ENCODE results near the gene KLHL18.
"Not testable (repeated sequence)": the region's sequence is repeated elsewhere in the genome, so short reads cannot be mapped to it uniquely, and the experiment has no call there.

The KLHL18 gene

DNA sequence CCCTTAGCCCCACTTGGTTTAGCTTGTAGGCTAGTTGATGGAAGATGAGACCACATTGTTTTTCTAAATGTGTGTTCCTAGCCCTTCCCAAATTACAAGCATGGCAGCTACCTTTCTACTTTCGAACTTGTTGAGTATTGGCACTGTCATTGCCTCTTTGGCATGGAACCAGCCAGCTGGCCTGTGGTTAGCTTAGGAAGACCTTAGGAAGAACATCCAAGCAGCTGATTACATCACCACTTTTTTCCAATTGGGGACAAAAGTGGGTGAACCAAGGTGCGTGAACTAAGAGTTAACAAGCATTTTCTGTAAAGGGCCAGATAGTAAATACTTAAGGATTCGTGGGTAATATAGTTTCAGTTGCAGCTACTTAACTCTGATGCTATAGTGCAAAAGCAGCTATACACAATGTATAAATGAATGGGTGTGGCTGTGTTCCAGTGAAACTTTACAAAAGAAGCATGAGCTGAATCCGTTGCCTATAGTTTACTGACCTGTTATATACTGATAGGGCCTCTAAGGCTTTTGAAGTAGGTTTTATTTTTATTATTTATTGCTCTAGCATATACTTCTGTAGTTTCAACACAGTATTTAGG lies 8.5 kb downstream of the KLHL18 start:
- ATAC-seq (replicated peaks) (peak; percentile 52 to 61), DNase-seq (no peak)
- Mint-ChIP-seq H3K27me3 (no peaks in the 10 kb centered on the region), H3K9me3 (no peaks in the 10 kb centered on the region), H3K4me1 (peaks cover 48 to 76% of the 10 kb centered on the region in 2 donors), H3K36me3 (peaks cover 24 to 66% of the 10 kb centered on the region in 2 donors), H3K4me3 (no peak overlapping the region), H3K27ac (no peak overlapping the region)

- Mint-ChIP-seq H3K27ac (peak overlapping the region; percentile 82), H3K36me3 (peaks cover 23 to 64% of the 10 kb centered on the region in 2 donors), H3K4me1 (peaks cover 48 to 76% of the 10 kb centered on the region in 2 donors), H3K4me3 (peak overlapping the region in 1 of 2 donors; percentile 41)
- peak; percentile 80 to 81 for ATAC-seq (replicated peaks)
- H3K27me3 Mint-ChIP-seq, H3K9me3 Mint-ChIP-seq: not testable (repeated sequence)
- peak; percentile 2 for DNase-seq
Measured at GRCh38 chr3:47291754-47292420, 9.1 kb downstream of the KLHL18 start.

- no peak for DNase-seq
- Mint-ChIP-seq H3K27ac (no peak overlapping the region), H3K9me3 (no peaks in the 10 kb centered on the region), H3K4me1 (peaks cover 53 to 87% of the 10 kb centered on the region in 2 donors), H3K27me3 (no peaks in the 10 kb centered on the region), H3K36me3 (peaks cover 21 to 64% of the 10 kb centered on the region in 2 donors), H3K4me3 (no peak overlapping the region)
- no peak for ATAC-seq (replicated peaks)
Measured at GRCh38 chr3:47293822-47294221, 11.1 kb downstream of the KLHL18 start.

DNA sequence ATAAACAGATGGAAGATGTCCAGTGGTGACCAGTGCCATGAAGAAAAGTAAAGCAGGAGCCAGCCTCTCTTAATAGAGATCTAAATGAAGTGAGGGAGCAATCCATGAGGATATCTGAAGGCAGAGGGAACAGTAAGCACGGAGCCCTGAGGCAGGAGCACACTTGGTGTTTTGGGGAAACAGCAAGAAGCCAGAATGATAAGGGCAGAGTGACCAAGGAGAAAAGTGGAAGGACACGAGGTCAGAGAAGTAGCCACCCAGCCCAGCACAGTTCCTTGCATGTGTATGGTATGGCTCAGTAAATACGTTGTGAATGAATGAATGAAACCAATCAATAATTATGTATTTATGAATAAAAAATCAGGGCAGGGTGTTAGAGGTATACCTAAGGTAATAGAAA lies 11.6 kb downstream of the KLHL18 start:
- peaks cover 50 to 85% of the 10 kb centered on the region in 2 donors for H3K4me1 Mint-ChIP-seq
- DNase-seq (no peak), ATAC-seq (replicated peaks) (no peak)
- H3K9me3 Mint-ChIP-seq: no peaks in the 10 kb centered on the region
- H3K27me3 Mint-ChIP-seq: no peaks in the 10 kb centered on the region
- H3K4me3 Mint-ChIP-seq: no peak overlapping the region
- peak overlapping the region; percentile 52 for H3K27ac Mint-ChIP-seq
- peaks cover 16 to 59% of the 10 kb centered on the region in 2 donors for H3K36me3 Mint-ChIP-seq

DNA sequence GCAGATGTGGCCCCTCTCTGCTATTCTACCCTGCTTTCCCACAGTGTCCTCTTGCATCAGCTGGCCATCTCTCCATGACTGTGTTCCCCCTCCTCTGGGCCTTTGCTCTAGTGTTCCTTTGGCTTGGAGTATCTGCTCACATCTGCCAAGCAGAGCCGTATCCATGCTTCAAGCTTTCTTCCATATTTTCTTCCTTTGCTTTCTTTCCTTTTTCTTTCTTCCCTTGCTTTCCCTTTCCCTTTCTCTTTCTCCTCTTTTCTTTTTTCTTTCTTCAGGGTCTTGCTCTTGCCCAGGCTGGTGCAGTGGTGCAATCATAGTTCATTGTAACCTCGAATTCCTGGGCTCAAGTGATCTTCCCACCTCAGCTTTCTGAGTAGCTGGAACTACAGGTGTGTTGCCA lies 12.6 kb downstream of the KLHL18 start:
- ATAC-seq (replicated peaks): no peak
- Mint-ChIP-seq H3K4me1 (peaks cover 48 to 82% of the 10 kb centered on the region in 2 donors), H3K4me3 (no peak overlapping the region)

GRCh38 chr3:47295976-47296375 lies 13.2 kb downstream of the KLHL18 start:
- peaks cover 41 to 76% of the 10 kb centered on the region in 2 donors for H3K4me1 Mint-ChIP-seq
- DNase-seq (no peak), ATAC-seq (replicated peaks) (no peak)
- peak overlapping the region; percentile 52 for H3K27ac Mint-ChIP-seq
- H3K4me3 Mint-ChIP-seq: no peak overlapping the region
- H3K36me3 Mint-ChIP-seq: peaks cover 17 to 55% of the 10 kb centered on the region in 2 donors
- H3K9me3 Mint-ChIP-seq: no peaks in the 10 kb centered on the region
- no peaks in the 10 kb centered on the region for H3K27me3 Mint-ChIP-seq

More for the DNA sequence above, 12.6 kb downstream of the KLHL18 start:
- no peaks in the 10 kb centered on the region for H3K9me3 Mint-ChIP-seq
- peak overlapping the region; percentile 1 for H3K27ac Mint-ChIP-seq
- no peak for DNase-seq
- H3K36me3 Mint-ChIP-seq: peaks cover 17 to 58% of the 10 kb centered on the region in 2 donors
- no peaks in the 10 kb centered on the region for H3K27me3 Mint-ChIP-seq

GRCh38 chr3:47296562-47297302 lies 14.0 kb downstream of the KLHL18 start:
- peaks cover 23 to 59% of the 10 kb centered on the region in 2 donors for H3K36me3 Mint-ChIP-seq
- H3K4me1 Mint-ChIP-seq: peaks cover 38 to 69% of the 10 kb centered on the region in 2 donors
- no peak overlapping the region for H3K4me3 Mint-ChIP-seq
- no peaks in the 10 kb centered on the region for H3K9me3 Mint-ChIP-seq
- H3K27ac Mint-ChIP-seq: peak overlapping the region; percentile 70
- no peaks in the 10 kb centered on the region for H3K27me3 Mint-ChIP-seq
- ATAC-seq (replicated peaks): no peak
- DNase-seq: no peak

DNA sequence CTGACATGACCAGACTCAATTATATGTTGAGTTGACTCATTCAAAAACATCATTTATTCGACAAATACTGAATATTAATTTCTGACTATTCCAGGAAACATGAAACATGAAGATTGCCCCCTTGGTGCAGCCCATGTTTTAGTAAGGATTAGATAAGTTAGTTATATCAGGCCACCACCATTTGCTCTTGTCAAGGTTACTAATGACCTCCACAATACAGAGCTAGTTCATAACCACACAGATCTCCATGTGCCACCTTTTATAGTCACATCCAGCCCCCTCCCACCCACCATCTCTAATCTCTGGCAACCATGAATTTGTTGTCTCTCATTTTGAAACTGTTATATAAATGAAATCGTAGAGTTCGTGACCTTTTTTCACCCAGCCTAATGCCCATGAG lies 15.7 kb downstream of the KLHL18 start:
- Mint-ChIP-seq H3K4me3 (no peak overlapping the region), H3K27ac (no peak overlapping the region), H3K9me3 (no peaks in the 10 kb centered on the region), H3K27me3 (no peaks in the 10 kb centered on the region), H3K4me1 (peaks cover 38 to 64% of the 10 kb centered on the region in 2 donors), H3K36me3 (peaks cover 33 to 71% of the 10 kb centered on the region in 2 donors)
- DNase-seq (no peak), ATAC-seq (replicated peaks) (no peak)

DNA sequence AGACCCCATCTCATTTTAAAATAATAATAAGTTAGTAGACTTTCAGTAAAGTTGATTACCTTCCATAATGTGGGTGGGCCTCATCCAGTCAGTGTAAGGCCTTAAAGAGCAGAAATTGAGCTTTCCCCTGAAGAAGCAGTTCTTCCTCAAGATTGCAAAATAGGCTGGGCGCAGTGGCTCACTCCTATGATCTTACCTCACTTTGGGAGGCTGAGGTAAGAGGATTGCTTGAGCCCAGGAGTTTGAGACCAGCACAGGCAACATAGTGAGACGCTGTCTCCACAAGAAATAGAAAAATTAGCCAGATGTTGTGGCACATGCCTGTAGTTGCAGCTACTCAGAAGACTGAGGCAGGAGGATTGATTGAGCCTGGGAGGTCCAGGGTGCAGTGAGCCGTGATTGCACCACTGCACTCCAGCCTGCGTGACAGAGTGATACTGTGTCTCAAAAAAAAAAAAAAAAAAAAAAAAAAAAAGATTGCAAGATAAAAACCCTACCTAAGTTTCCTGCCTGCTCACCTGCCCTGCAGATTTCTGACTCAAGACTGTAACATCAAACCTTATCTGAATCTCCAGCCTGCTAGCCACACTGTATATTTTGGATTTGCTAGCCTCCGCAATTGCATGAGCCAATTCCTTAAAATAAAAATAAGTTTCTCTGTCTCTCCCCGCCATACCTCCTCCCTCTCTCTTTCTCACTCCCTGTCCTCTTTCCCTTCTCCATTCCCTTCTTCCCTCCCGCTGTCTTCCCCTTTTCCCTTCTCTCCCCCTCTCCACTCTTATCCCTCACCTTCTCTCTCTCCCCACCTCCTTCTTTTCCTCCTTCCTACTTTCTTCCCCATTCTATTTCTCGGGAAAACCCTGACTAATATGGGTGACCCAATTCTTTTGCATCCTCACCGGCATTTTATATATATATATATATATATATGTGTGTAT lies 16.9 kb downstream of the KLHL18 start:
- ATAC-seq (replicated peaks) (no peak), DNase-seq (no peak)
- H3K27me3 Mint-ChIP-seq: no peaks in the 10 kb centered on the region
- peaks cover 34 to 54% of the 10 kb centered on the region in 2 donors for H3K4me1 Mint-ChIP-seq
- peaks cover 37 to 68% of the 10 kb centered on the region in 2 donors for H3K36me3 Mint-ChIP-seq
- H3K9me3 Mint-ChIP-seq: no peaks in the 10 kb centered on the region
- no peak overlapping the region for H3K4me3 Mint-ChIP-seq
- H3K27ac Mint-ChIP-seq: no peak overlapping the region

GRCh38 chr3:47301456-47301855 lies 18.7 kb downstream of the KLHL18 start:
- no peak for ATAC-seq (replicated peaks)
- H3K36me3 Mint-ChIP-seq: peaks cover 37 to 64% of the 10 kb centered on the region in 2 donors

GRCh38 chr3:47306022-47306421 lies 23.3 kb downstream of the KLHL18 start:
- ATAC-seq (replicated peaks): no peak

More at GRCh38 chr3:47301456-47301855, 18.7 kb downstream of the KLHL18 start:
- DNase-seq: no peak
- H3K4me1 Mint-ChIP-seq: peaks cover 26 to 52% of the 10 kb centered on the region in 2 donors
- H3K27ac Mint-ChIP-seq: no peak overlapping the region
- H3K4me3 Mint-ChIP-seq: no peak overlapping the region
- H3K9me3 Mint-ChIP-seq: no peaks in the 10 kb centered on the region
- H3K27me3 Mint-ChIP-seq: no peaks in the 10 kb centered on the region

GRCh38 chr3:47309231-47309630 lies 26.5 kb downstream of the KLHL18 start:
- H3K36me3 Mint-ChIP-seq: peaks cover 24 to 44% of the 10 kb centered on the region in 2 donors
- not testable (repeated sequence) for H3K4me3 Mint-ChIP-seq; H3K27ac Mint-ChIP-seq; H3K27me3 Mint-ChIP-seq; DNase-seq; ATAC-seq (replicated peaks); H3K9me3 Mint-ChIP-seq
- H3K4me1 Mint-ChIP-seq: peaks cover 16 to 33% of the 10 kb centered on the region in 2 donors

More at GRCh38 chr3:47306022-47306421, 23.3 kb downstream of the KLHL18 start:
- no peak overlapping the region for H3K27ac Mint-ChIP-seq
- H3K4me3 Mint-ChIP-seq: no peak overlapping the region
- no peaks in the 10 kb centered on the region for H3K9me3 Mint-ChIP-seq
- DNase-seq: no peak
- no peaks in the 10 kb centered on the region for H3K27me3 Mint-ChIP-seq
- peaks cover 45 to 66% of the 10 kb centered on the region in 2 donors for H3K36me3 Mint-ChIP-seq
- peaks cover 14 to 34% of the 10 kb centered on the region in 2 donors for H3K4me1 Mint-ChIP-seq

DNA sequence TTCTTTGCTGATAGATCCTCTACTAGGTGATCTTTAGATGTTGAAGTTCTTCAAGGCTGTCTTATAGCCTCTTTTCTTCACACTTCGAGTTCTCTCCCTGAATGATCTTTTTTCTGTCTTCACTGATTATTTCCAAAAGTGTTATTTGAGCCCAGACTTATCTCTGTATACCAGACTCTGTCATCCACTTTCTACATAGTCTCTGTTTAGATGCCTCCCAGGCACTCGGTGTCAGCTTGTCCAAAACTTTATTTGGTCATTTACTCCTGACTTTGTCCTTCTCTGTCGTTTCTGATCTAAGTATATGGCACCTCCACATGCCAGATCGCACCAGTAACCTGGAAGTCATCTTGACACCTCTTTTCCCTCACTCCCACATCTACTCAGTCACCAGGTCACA lies 27.6 kb downstream of the KLHL18 start:
- no peak for ATAC-seq (replicated peaks)
- no peak for DNase-seq
- H3K9me3 Mint-ChIP-seq: no peaks in the 10 kb centered on the region
- no peak overlapping the region for H3K27ac Mint-ChIP-seq
- no peaks in the 10 kb centered on the region for H3K27me3 Mint-ChIP-seq
- H3K4me3 Mint-ChIP-seq: no peak overlapping the region
- H3K36me3 Mint-ChIP-seq: peaks cover 18 to 42% of the 10 kb centered on the region in 2 donors
- peaks cover 16 to 36% of the 10 kb centered on the region in 2 donors for H3K4me1 Mint-ChIP-seq

Data from stimulated activated naive B cell treated with anti-CD40 and anti-IgM and Interleukin-4, amounts not matched to agents 10 μg/mL and 1 μg/mL and 100 μg/mL, for 72 hours (primary cell).